PC-9 (cell line): Measurements from ENCODE around the gene SLX4IP.
A peak's percentile ranks its signal among the peaks of the same experiment; 100 is the strongest.

Experiments used
- EZH2 ChIP-seq: fragments of 200-600 bp; sonication (generic); IDR thresholded peaks from 2 replicates; pipeline ENCODE4 v1.8.0; 2017; ENCODE audit warnings: antibody characterized with exemption, low read depth
- TF ChIP-seq, protein P1 (sequence below): fragments of 200-600 bp; sonication (generic); conservative IDR thresholded peaks from 2 replicates; pipeline ENCODE4 v1.6.1; 2017; ENCODE audit warnings: mixed run types, antibody characterized with exemption, mild to moderate bottlenecking, moderate library complexity

DNA sequence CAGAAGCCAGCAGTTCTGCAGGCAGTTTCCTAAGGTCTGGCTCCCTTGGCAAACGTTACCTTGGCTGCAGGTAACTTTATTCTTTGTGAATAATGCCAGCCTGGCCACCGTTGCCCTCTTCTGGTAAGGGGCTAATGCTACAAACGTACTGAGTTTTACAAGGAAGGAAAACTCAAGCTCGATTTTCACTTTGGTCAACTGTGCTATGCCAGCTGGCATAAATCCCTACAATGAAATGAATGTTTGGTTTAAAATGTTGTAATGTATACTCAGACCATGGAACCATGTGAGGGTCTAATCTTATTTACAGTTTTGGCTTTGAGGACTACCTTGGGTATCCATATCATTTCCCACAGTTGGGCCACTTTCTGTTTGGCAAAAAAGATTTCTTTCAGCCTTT, 101.4 kb downstream of the SLX4IP start:
- TF ChIP-seq, protein P1, sequence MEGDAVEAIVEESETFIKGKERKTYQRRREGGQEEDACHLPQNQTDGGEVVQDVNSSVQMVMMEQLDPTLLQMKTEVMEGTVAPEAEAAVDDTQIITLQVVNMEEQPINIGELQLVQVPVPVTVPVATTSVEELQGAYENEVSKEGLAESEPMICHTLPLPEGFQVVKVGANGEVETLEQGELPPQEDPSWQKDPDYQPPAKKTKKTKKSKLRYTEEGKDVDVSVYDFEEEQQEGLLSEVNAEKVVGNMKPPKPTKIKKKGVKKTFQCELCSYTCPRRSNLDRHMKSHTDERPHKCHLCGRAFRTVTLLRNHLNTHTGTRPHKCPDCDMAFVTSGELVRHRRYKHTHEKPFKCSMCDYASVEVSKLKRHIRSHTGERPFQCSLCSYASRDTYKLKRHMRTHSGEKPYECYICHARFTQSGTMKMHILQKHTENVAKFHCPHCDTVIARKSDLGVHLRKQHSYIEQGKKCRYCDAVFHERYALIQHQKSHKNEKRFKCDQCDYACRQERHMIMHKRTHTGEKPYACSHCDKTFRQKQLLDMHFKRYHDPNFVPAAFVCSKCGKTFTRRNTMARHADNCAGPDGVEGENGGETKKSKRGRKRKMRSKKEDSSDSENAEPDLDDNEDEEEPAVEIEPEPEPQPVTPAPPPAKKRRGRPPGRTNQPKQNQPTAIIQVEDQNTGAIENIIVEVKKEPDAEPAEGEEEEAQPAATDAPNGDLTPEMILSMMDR, result peak; percentile 64
- no peak for TF ChIP-seq EZH2
